IPS-18c (cell line): Measurements from ENCODE around the gene HOXC4.

Source experiments
- H3K4me3 ChIP-seq: 2 replicates; pipeline ENCODE4 v1.7.0; 2013; ENCODE audit warnings: low read depth, mild to moderate bottlenecking, low read length, moderate library complexity; ENCODE audit not compliant: insufficient read depth
- H3K9me3 ChIP-seq: one replicate; pipeline ENCODE4 v1.6.1; 2013; ENCODE audit warnings: mild to moderate bottlenecking, low read length, moderate library complexity; ENCODE audit not compliant: control insufficient read depth, insufficient read depth

The HOXC4 gene

GRCh38 chr12:54024127-54024526 is 29.5 kb upstream of the HOXC4 start:
- peaks cover 5% of the 10 kb centered on the region for H3K9me3 ChIP-seq
- no peak overlapping the region for H3K4me3 ChIP-seq

GRCh38 chr12:54024581-54025305 is 28.9 kb upstream of the HOXC4 start:
- H3K9me3 ChIP-seq = peaks cover 5% of the 10 kb centered on the region
- no peak overlapping the region for H3K4me3 ChIP-seq

- Histone ChIP-seq H3K4me3 (no peak overlapping the region), H3K9me3 (peaks cover 7% of the 10 kb centered on the region)
Measured at GRCh38 chr12:54025499-54026405, 27.9 kb upstream of the HOXC4 start.

GRCh38 chr12:54026640-54027441 is 26.8 kb upstream of the HOXC4 start:
- Histone ChIP-seq H3K4me3 (no peak overlapping the region), H3K9me3 (peaks cover 5% of the 10 kb centered on the region)

GRCh38 chr12:54027442-54027786 is 26.2 kb upstream of the HOXC4 start:
- Histone ChIP-seq H3K9me3 (peaks cover 5% of the 10 kb centered on the region), H3K4me3 (no peak overlapping the region)

- Histone ChIP-seq H3K4me3 (no peak within 1 kb of the TSS), H3K9me3 (peaks cover 5% of the 10 kb centered on the region)
Measured at GRCh38 chr12:54028314-54029201, 25.1 kb upstream of the HOXC4 start, which contains the start of gene HOXC6. HOXC6 (plus strand) TSS chr12:54028440; CDS start chr12:54028522, 82 bp downstream.

GRCh38 chr12:54029529-54030441 is 23.9 kb upstream of the HOXC4 start:
- Histone ChIP-seq H3K9me3 (peaks cover 5% of the 10 kb centered on the region), H3K4me3 (no peak overlapping the region)

- Histone ChIP-seq H3K9me3 (peaks cover 5% of the 10 kb centered on the region), H3K4me3 (no peak overlapping the region)
Measured at GRCh38 chr12:54030442-54030801, 23.2 kb upstream of the HOXC4 start.

- H3K4me3 ChIP-seq = peak overlapping the region; percentile 3; the same call in 1 of the 2 replicates
- peaks cover 5% of the 10 kb centered on the region for H3K9me3 ChIP-seq
Measured at GRCh38 chr12:54030889-54031471, 22.7 kb upstream of the HOXC4 start.

- Histone ChIP-seq H3K9me3 (peaks cover 5% of the 10 kb centered on the region), H3K4me3 (no peak overlapping the region)
Measured at GRCh38 chr12:54031480-54031879, 22.2 kb upstream of the HOXC4 start.

GRCh38 chr12:54032086-54032619 is 21.5 kb upstream of the HOXC4 start:
- Histone ChIP-seq H3K9me3 (peaks cover 5% of the 10 kb centered on the region), H3K4me3 (no peak overlapping the region)

- H3K9me3 ChIP-seq = peaks cover 5% of the 10 kb centered on the region
- no peak within 1 kb of the TSS; the same call in 1 of the 2 replicates for H3K4me3 ChIP-seq
Measured at GRCh38 chr12:54032627-54033100, 21.0 kb upstream of the HOXC4 start, which contains the start of gene HOXC5. HOXC5 (plus strand) TSS chr12:54033050; CDS start chr12:54033123, 73 bp downstream.

GRCh38 chr12:54033106-54033979 is 20.3 kb upstream of the HOXC4 start:
- H3K4me3 ChIP-seq = no peak overlapping the region; the same call in 1 of the 2 replicates
- peaks cover 5% of the 10 kb centered on the region for H3K9me3 ChIP-seq
